Endometrium (tissue), 2 donors: Measurements from ENCODE around the gene MTHFSD.

Experiments used
- FAIRE-seq: peaks from 2 replicates; lab custom pipeline; 2012; peaks lifted over from hg19 to GRCh38; lab: Jason Lieb, UNC
- donor health status: control.
- donor health status: control.

Gene MTHFSD

DNA sequence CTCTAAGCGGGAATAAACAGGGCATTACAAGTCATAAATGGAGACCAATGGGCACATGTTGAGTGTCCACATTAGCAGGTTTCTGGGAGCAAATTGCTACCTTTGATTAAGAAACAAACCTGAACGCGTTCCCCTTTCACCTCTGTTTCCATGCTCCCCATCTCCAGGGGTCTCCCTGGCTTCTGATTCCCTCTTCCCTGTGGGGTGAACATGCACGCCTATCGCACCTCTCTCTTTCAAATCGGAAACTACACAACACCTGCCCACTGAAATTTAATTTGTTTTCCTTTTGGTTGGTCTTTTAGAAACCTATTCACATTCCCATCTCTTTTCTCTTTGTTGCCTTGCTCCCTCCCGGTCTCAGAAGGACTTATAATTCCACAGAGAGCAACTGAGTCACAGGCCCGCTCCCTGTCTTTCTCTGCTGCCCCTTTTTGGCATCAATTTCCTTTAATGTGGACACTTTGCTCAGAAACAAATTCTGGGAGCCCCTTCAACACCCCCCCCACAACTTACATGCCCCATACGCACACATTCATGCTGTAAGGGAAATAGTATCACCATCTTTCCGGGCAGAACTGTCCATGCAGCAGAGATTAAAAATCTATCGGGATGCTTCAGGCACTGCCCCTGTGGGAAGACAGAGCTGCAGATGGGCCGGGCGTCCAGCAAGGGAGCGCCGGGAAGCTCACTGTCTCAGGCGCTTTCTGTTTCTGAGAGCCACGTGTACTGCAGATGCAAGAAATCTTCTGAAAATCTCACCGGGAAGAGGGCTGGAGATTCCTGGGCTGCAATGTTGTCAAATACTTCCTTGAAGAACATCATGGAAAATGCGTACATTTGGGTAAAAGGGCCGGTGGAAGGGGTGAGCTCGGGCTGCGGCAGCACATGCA lies 51.9 kb downstream of the MTHFSD start:
- FAIRE-seq, result no peak

DNA sequence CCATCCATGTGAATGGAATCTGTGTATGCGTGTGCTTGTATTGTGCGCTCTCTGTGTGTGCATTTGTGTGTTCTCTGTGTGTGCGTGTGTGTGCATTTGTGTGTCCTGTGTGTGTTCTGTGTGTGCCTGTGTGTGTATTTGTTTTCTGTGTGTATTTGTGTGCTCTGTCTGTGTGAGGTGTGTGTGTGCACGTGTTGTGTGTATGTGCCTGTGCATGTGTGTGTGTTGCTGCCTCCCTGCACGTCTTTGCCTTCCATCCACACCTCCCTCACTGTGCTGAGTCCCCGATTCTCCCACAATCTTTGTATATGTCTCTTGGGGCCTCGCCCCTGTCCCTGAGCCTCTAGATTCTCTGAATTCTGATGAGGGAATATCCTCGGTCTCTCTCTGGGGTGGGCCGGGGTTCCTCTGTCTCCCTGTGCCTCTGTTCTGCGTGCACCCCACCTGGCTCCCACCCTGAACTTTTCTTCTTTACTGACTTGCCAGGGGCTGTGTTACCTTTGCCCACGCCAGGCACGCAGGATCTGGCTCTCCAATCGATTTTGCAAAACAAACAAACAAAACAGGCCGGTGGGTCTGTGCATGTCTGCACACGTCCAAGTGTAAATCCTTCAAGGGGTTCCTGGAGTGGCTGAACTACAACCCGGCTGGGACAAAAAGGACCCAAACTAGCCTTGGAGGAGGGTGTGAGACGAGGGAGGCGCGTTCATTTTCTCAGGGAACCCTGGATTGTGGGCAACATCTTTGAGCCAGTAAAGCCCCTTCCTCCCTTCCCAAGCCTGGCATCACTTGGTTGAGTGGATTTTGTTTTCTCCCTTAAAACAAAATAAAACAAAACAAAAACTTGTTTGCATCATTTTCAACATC lies 52.8 kb downstream of the MTHFSD start:
- no peak for FAIRE-seq

DNA sequence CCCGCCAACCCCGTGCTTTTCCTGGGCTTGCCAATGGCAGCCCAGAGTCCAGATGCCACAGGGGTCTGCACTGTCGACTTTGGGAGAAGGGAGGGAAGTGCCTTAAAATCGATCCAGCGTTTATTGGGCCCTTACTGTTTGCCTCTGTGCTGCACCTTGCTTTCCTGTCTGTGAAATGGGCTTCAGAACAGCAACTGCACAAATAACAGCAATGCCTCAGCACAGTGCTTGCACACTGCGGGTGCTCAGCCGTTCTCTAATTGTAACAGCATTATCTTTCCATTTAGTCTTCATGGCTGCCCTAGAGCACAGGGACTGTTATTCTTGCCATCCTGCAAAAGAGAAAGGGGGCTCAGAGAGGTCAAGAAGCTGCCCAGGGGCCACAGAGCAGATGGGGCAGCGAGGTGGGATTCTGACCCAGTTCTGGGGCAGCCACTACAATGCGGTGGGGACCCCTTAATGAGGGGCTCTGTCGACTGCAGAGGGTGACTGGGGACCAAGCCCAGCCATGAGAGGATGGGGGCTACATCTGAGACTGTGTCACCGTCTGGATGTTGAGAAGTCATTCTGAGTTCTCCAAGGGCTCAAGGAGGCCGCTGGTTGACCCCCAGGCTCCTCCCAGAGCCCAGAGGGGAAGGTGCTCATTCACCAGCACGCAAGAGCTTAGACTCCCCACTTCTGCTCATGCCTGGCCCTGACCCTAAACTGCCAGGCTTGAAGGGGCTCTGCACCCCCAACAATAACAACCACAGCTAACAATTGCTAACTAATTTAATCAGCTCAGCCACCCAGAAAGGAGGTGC lies 54.1 kb downstream of the MTHFSD start:
- FAIRE-seq, result no peak

DNA sequence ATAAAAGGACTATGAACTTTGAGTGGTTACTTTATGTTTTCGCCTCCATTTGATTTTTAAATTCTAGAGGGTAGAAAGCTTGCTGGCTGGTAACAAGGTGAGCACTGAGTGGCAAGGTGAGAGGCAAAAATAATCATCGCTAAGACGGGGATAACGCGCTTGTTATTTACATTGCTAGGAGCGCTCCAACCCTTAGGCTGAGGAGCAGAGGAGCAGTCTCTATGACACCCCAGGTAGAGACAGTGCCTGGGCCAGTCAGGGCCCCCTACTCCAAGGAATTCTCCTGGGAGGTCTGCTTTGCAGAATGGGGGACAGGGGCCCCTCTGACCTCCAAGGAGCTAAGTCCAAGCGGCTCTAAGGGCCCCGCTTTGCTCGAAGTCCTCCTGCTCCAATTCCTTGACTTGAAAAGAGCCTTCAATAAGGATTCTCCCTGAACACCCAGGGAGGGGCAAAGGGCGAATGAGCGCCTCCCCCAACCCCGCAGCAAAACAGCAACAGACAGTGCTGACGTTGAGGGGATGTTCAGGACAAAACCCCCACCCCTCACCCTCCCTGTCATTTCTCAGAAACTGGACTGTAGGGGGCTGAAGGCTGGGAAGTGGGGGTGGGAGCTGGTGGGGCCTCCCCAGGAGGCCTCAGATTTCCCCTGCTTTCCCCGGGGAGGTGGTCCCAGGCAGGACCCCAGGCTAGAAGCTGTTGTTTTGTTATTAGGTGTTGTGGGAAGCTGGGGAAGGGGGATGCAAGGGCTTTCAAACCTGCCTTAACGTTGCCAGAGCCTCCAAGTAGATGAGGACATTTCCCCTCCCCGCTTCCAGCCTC lies 54.9 kb downstream of the MTHFSD start:
- FAIRE-seq, result no peak

DNA sequence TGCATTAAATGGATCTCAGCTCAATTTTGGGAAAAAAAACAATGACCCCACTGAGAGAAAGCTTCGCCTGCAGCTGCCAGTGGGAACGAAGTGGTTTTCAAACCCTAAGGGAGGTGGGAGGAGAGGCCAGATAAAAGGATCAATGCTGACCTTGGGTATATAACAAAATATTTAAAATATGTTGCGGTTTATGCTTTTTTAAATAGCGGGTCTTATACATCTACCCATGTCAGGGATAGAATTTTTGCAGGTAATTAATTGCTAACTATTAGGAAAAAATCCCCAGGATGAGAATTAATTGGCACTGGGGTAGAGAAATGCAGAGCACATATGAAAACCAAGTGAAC lies 55.6 kb downstream of the MTHFSD start:
- FAIRE-seq, result no peak

DNA sequence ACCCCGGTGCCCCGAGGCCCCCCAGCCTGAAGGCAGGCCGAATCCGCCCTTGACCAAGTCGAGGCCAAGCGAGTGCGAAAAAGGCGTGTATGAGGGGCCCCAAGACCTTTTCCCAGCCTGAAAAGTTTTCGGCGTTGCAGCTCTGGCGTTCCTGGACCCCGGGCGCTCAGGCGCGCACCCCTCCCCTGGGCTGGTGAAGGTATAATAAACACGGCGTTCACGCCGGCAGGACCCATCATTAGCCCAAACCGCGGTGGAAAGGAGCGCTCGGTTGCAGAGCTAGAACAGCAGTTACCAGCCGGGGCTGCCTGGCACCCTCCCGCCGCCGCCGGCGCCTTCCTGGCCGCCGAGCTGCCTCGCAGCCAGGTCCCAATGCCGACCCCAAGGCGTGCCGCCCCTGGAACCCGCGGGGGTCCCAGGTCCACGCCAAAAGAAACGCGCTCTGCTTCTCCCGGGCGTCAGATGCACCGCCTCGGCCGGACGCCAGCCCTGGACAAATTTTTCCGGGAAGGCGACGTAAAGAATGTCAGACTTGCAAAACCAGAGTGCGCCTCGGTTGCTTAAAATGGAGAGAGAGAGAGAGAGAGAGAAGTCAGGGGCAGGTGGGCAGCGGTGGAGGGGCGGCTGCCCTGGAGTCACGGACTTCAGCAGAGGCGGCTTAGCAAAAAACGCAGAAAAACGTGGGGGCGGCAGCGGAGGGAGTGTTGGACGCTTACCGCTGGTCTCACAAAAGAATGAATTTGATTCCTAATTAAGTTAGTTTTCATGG lies 56.2 kb downstream of the MTHFSD start:
- FAIRE-seq, result no peak

DNA sequence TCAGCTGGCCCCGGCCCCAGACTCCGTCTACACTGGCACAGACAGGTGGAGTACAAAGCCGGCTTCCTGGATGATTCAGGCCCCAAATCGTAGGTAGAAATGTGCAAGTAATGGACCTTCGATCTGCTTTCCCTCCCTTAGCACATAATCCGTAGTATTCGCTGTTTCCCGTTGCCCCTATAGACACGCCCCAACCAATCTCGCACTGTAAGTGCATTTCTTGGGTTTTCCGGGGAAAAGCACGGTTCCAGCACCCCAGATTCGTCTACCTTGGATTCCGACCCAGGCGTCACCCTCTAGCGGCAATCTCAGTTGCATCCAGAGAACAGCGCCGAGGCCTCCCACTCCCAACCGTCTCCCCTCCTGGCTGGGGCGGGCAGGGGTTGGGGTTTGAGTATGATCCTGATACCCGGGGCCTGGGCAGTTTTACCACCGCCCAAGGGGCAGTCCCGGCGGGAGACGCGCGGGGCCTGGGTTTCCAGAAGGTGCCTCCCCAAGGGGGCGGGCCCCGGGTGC lies 56.8 kb downstream of the MTHFSD start:
- FAIRE-seq, result no peak

DNA sequence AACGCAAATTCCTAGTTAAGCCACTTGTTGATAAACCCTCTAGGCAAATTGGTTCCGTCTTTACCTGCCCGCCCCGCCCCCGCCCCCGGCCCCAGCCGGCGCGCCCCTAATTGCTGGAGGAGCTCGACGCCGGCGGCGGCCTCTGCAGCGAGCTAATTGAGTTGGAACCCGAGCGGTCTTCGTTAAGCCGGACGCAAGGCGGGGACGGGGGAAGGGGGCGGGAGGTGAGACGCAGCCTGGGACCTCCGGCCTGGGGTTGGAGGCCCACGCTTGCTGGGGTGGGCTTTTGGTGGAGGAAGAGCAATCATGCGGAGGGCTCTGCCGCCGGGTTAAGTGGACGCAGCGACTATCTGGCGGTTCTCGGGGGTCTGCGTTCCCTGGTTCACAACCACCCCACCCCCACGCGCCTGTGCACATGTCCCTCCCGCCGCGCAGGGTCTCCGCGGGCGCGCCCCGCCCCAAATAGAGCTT lies 57.4 kb downstream of the MTHFSD start:
- FAIRE-seq, result no peak

DNA sequence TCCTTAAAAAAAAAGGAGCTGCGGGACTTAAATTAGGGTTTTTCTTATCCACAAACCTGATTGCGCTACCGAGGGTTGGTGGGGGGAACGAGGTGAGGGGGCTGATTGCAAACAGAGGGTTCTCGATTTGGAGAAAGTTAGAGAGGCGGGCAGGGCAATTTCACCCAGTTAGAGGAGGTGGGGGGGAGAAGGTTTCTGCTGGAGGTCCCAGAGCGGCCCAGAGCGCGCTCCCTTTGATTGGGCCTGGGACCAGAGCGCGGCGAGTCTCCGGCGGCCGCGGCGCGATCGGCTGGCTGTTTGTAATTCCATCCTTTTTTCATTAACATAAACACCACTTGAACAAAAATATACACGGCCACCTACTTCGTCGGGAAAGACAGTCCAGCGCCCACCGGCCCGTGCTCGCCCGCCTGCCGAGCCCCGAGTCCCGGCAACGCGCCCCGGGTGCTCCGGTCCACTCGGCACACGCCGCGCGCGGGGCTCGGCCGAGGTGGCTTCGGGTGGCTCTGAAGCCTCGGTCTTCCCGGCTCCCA lies 58.0 kb downstream of the MTHFSD start:
- FAIRE-seq, result no peak

DNA sequence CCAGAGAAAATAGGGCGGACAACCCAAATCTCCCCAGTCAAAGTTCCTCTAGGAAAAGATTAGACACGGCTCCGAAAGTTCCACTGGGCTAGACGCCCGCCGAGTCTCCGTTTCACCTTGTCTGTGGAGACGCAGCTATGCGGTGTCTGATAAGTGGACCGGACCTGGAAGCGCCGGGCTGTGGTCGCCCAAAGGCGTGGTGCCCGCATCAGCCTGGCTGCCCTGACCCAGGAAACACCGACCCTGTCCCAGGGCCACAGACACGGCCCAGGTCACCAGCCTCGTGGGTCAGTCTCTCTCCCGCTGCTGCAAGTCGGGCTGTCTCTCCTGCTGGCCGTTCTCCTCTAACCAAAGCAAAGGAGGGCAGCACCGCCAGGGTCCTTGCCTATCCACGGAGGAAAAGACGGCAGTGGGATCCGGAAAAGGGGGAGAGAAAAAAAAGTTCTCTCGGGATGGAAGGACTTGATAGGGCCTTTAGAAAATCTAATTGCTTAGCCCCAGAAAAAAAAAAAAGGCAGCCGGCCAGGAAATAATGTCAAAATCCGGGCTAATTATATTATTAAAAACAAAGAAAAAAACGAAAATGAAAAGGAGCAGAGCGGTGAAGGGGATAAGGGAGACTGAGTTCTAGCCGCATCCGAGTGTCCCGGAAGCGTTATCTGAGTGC lies 58.6 kb downstream of the MTHFSD start:
- FAIRE-seq, result no peak

DNA sequence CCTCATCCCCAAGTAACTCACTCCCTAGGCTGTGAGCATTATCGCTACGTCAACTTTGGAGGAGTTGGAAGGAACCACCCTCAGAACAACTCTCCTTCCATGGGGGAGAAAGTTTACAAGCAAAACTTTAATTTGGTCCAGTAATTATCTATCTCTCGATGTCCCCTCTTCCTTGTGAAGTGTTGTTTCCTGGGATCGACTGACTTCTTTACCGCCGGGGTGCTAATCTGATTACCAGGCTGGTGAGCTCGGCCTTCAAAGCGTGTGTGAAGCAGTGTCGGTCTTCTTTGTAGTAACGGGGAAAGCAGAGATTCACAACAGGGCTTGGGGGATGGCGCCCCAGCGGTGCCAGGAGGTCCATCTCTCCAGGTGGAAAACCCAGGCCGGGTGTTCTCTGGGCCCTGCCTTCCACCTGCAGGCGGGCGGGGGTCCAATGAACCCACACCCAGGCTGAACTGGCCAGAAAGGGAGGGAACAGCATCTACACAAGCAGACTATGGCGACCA lies 59.2 kb downstream of the MTHFSD start:
- no peak for FAIRE-seq

DNA sequence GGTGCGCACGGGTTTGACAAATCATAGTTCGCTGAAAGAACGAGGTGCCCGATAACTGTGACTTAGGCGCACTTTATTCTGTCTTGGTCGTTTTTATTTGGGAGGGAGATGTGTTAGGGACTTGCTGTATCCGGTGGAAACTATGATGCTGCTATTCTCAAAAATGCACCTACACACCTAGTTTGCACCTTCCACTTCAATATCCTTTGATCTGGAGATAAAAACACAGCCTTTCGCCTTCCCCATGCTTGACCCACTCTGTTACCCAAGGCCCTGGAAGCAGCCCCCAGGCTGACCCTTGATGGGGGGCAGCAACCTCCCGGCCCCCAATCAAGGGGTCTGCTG lies 59.7 kb downstream of the MTHFSD start:
- no peak for FAIRE-seq

DNA sequence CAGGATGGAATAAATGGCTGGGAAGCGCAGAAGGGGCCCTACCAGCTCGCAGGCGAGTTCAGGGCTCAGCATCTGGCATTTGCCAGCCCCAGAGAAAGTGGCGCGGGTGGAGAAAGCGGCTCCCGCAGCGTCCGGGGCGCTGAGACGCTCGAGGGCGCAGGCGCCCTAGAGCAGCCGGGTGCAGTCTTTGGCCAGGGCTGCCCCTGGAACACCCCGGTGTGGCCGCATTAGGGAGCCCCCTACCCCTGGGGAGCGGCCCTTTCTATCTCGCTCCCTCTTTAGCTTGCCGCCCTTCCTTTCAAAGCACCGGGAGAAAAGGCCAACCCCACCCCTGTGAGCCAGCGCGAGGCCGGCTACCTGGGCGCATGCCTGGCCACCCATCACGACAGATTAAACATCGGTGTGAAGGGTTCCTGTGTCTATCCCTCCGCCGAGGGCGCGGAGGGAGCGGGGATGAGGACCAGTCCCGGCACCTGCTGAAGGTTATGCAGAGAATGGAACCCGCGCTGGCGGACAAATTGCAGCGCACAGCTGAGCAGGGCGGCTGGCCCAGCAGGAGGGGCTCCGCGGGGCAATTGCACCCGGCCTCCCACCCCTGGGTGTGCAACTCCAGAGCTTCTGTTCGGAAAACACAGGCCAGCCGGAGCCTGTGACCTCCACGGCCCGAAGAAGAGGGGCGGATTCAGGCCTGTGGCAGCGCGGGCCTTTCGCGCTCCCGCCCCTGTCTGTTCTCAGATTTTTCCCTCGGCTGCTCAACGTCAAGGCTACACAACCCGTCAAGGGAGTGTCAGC lies 60.3 kb downstream of the MTHFSD start:
- FAIRE-seq, result no peak

DNA sequence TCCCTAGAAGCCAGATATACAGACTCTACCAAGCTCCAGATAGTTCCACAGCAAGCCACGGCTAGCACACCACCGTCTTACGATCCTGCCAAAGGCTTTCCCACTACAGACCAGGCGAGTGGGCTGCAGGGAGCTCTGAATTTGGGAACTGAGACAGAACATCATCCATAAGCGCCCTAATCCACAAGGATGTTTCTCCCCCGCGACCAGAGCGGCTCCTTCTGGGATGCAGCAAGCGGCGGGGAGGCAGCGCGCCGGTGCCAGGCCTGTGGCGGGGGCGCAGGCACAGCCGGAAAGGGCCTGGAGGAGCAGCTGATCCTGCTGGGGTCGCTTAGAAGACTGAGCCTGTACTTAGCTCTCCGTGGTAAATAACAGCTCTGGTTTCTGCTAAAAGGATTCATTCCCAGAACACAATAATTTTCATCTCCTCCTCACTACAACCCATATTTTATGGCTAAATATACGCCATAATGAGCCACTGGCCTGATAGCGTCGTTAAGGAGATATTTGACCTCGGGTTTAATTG lies 60.9 kb downstream of the MTHFSD start:
- FAIRE-seq, result no peak

DNA sequence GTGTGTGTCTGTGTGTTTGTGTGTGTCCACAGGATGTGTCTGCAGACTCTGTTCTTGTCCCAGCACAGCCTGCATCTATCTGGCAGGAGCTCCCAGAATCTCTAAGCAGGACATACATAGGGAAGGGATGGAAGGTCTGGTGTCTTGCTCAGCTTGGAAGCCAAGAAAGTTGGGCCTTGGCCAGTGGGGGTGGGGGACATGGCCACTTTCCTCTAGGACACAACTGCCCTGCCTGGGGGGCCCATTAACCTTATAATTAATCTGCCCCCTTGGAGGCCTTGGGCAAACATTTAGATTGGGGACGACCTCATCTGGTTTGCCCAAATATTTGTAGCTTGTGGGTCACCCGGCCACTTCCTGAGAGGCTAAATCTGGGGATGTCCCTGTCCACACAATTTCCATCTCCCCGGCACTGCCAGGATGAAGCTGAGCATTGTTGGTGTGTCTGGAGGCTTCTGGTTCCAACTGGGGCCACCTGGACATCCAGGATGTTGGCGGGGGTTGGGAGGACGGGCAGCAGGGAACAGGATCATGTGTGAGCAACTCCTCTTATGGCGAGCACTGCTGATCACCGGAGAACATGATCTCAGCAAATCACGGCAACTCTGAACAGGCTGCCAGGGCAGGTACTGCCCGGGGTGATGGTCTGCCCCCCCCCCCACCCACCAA lies 61.9 kb downstream of the MTHFSD start:
- FAIRE-seq, result no peak

DNA sequence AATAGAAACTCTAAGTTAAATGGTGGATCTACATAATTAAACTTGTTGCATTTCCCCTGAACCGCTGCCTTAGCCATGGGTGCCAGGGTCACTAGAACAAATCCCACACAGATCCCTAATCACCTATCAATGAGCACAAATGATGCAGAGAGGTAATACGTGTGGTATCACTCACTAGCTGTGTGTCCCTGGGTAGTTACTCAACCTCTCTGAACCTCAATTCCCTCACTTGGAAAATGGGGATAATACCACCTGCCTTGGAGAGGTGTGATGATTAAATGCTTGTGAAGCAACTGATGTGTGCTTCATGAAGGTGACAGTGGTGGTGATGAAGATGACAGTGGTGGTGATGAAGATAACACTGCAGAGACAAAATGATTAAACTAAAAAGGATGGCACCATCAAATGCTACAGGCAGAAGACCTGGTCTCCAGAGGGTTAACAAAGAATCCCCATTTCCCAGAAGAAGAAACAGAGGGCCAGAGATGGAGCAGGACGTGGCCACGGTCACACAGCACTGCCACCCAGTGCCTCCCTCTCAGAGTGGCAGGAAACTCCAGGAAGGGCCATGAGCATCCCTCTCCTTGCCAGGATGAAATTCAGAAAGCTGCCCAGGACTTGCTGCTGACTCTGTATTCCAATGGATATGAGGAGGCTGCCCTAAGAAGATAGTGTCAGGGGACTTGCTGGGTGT lies 62.6 kb downstream of the MTHFSD start:
- no peak for FAIRE-seq

DNA sequence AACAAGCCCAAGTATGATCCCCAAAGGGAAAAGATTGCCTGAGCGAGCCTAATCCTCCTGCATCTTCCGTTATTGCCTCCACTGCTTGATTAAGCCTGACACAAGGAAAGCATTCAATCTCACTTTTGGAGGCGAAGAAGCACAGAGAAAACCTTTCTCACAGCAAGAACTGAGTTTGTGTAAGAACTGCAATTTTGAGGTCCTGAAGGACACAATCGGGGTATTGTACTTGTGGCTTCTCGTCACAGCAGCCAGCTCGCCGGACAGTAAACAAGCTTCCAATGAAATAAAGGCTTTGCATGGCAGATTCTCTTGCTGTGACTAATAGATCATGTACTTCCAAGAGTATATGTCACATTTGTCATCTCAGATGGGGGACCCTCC lies 63.4 kb downstream of the MTHFSD start:
- no peak for FAIRE-seq
